ENCODE measurements around the gene MRPS18C. TPM values are rescaled to one million over a fixed set of nuclear protein-coding genes. Genes with fewer than 3 reads are reported as not detected.
"Not testable (repeated sequence)": the region's sequence is repeated elsewhere in the genome, so short reads cannot be mapped to it uniquely, and the experiment has no call there.

MRPS18C gene
- polyA plus RNA-seq, 1 of the 3 experiments (the other 2 are of a cell fraction), result 19.7 TPM

- ChIA-PET CTCF (interaction anchor here (1.0 to 1.6 kb wide), 3 partner anchors 11 to 145 kb away, joined by 3 to 4 read pairs (median 3); partner anchors contain the start of gene ABRAXAS1), POLR2A (no interaction called here)
- H3K27ac ChIP-seq (ENCODE audit: low read depth in 2 of 2, low read length in 1 of 2), result no peak overlapping the region
- TF ChIP-seq SIN3A (IDR thresholded peaks at IDR 0.05; ENCODE audit: borderline replicate concordance, low read depth, low read length) (no peak), SMC3 (IDR thresholded peaks at IDR 0.05; ENCODE audit: low read depth, low read length) (no peak), NRF1 (IDR thresholded peaks at IDR 0.05; ENCODE audit: low read depth, low read length) (no peak), USF2 (IDR thresholded peaks at IDR 0.05; ENCODE audit: borderline replicate concordance, low read depth, low read length) (no peak), FOXM1 (IDR thresholded peaks at IDR 0.05; ENCODE audit: low read depth) (no peak)
- no peak overlapping the region for H2AFZ ChIP-seq (ENCODE audit: low read depth)
- no peaks in the 10 kb centered on the region for H3K9me3 ChIP-seq
- 25% methylated on average over 1 of the region's 1 CpG for WGBS (ENCODE audit: low lambda C conversion rate)
- H3K4me3 ChIP-seq (ENCODE audit: low read depth in 2 of 2, low read length in 1 of 2), result no peak overlapping the region
- no peak overlapping the region for H3K4me2 ChIP-seq
- no peaks in the 10 kb centered on the region for H4K20me1 ChIP-seq (ENCODE audit: insufficient read depth)
- no peaks in the 10 kb centered on the region for H3K9me2 ChIP-seq
- H3K4me1 ChIP-seq (ENCODE audit: control insufficient read depth in 1 of 2, insufficient read depth in 2 of 2, low read depth in 1 of 2, low read length in 1 of 2), result no peaks in the 10 kb centered on the region
- H3K36me3 ChIP-seq (replicated peaks in 1 of 2; ENCODE audit: control insufficient read depth in 1 of 2, insufficient read depth in 2 of 2, low read length in 1 of 2), result no peaks in the 10 kb centered on the region
- no peaks in the 10 kb centered on the region for H3K79me2 ChIP-seq (ENCODE audit: insufficient read depth)
- no peaks in the 10 kb centered on the region for H3F3A ChIP-seq (replicated peaks; ENCODE audit: insufficient read depth)
- no peak for DNase-seq
- peaks cover 15% of the 10 kb centered on the region; the same call in 1 of the 2 replicates for H3K27me3 ChIP-seq (ENCODE audit: insufficient read depth)
- H3K9ac ChIP-seq, result no peak overlapping the region
Observed at GRCh38 chr4:83498187-83498586, 42.3 kb downstream of the MRPS18C start.

GRCh38 chr4:83501671-83502070, 45.8 kb downstream of the MRPS18C start:
- H3K27ac ChIP-seq (ENCODE audit: low read depth in 2 of 2, low read length in 1 of 2); H3K4me2 ChIP-seq; H2AFZ ChIP-seq (ENCODE audit: low read depth); H3K9ac ChIP-seq; H3K4me1 ChIP-seq (ENCODE audit: control insufficient read depth in 1 of 2, insufficient read depth in 2 of 2, low read depth in 1 of 2, low read length in 1 of 2); H4K20me1 ChIP-seq (ENCODE audit: insufficient read depth); DNase-seq; H3F3A ChIP-seq (replicated peaks; ENCODE audit: insufficient read depth); H3K79me2 ChIP-seq (ENCODE audit: insufficient read depth); H3K9me2 ChIP-seq; H3K4me3 ChIP-seq (ENCODE audit: low read depth in 2 of 2, low read length in 1 of 2); POLR2A ChIA-PET; H3K9me3 ChIP-seq; H3K36me3 ChIP-seq (replicated peaks in 1 of 2; ENCODE audit: control insufficient read depth in 1 of 2, insufficient read depth in 2 of 2, low read length in 1 of 2): not testable (repeated sequence)
- peaks cover 15% of the 10 kb centered on the region; the same call in 1 of the 2 replicates for H3K27me3 ChIP-seq (ENCODE audit: insufficient read depth)
- CTCF ChIA-PET, result interaction anchor here (0.6 to 1.1 kb wide), 2 partner anchors 10 to 33 kb away, joined by 3 read pairs; no protein-coding TSS in a partner anchor
- 15% methylated on average over 3 of the region's 3 CpGs for WGBS (ENCODE audit: low lambda C conversion rate)

GRCh38 chr4:83503974-83504373, 48.1 kb downstream of the MRPS18C start:
- no peaks in the 10 kb centered on the region for H3F3A ChIP-seq (replicated peaks; ENCODE audit: insufficient read depth)
- ChIA-PET POLR2A (no interaction called here), CTCF (no interaction called here)
- H3K4me1 ChIP-seq (ENCODE audit: control insufficient read depth in 1 of 2, insufficient read depth in 2 of 2, low read depth in 1 of 2, low read length in 1 of 2), result no peaks in the 10 kb centered on the region
- no peaks in the 10 kb centered on the region for H3K9me2 ChIP-seq
- DNase-seq, result no peak
- H3K4me3 ChIP-seq (ENCODE audit: low read depth in 2 of 2, low read length in 1 of 2), result no peak overlapping the region
- H3K27ac ChIP-seq (ENCODE audit: low read depth in 2 of 2, low read length in 1 of 2), result no peak overlapping the region
- H3K36me3 ChIP-seq (replicated peaks in 1 of 2; ENCODE audit: control insufficient read depth in 1 of 2, insufficient read depth in 2 of 2, low read length in 1 of 2), result no peaks in the 10 kb centered on the region
- H3K79me2 ChIP-seq (ENCODE audit: insufficient read depth), result no peaks in the 10 kb centered on the region
- H3K4me2 ChIP-seq, result no peak overlapping the region
- H3K9ac ChIP-seq, result no peak overlapping the region
- peaks cover 14% of the 10 kb centered on the region; the same call in 1 of the 2 replicates for H3K27me3 ChIP-seq (ENCODE audit: insufficient read depth)
- H3K9me3 ChIP-seq, result no peaks in the 10 kb centered on the region
- H2AFZ ChIP-seq (ENCODE audit: low read depth), result no peak overlapping the region
- no peaks in the 10 kb centered on the region for H4K20me1 ChIP-seq (ENCODE audit: insufficient read depth)
- no peak for TF ChIP-seq POLR2AphosphoS5 (IDR thresholded peaks at IDR 0.05; ENCODE audit: low read depth, low read length)
- no peak for TF ChIP-seq USF2 (IDR thresholded peaks at IDR 0.05; ENCODE audit: borderline replicate concordance, low read depth, low read length)
- no peak for TF ChIP-seq MXI1 (IDR thresholded peaks at IDR 0.05; ENCODE audit: low read depth, low read length)
- no peak for TF ChIP-seq GATA2 (CRISPR knock-in tag; IDR thresholded peaks at IDR 0.05)
- no peak for TF ChIP-seq RXRA (IDR thresholded peaks at IDR 0.05; ENCODE audit: borderline replicate concordance, low read depth)
- no peak for TF ChIP-seq RFX5 (IDR thresholded peaks at IDR 0.05; ENCODE audit: low read length)
- TF ChIP-seq RAD21 (IDR thresholded peaks at IDR 0.05; ENCODE audit: low read length), result no peak
- TF ChIP-seq FOXM1 (IDR thresholded peaks at IDR 0.05; ENCODE audit: low read depth), result no peak
- no peak for TF ChIP-seq SIN3A (IDR thresholded peaks at IDR 0.05; ENCODE audit: borderline replicate concordance, low read depth, low read length)
- no peak for TF ChIP-seq NRF1 (IDR thresholded peaks at IDR 0.05; ENCODE audit: low read depth, low read length)
- no peak for TF ChIP-seq SMC3 (IDR thresholded peaks at IDR 0.05; ENCODE audit: low read depth, low read length)
- TF ChIP-seq ELF1 (IDR thresholded peaks at IDR 0.05), result no peak
- no peak for TF ChIP-seq TEAD4 (IDR thresholded peaks at IDR 0.05; ENCODE audit: borderline replicate concordance, insufficient read depth)
- TF ChIP-seq FOXJ3 (CRISPR knock-in tag; IDR thresholded peaks at IDR 0.05), result no peak

All from SK-N-SH (cell line).